NCI-H345 treated with DMSO at 0.1 percent for 48 hours (cell line): ENCODE results near the gene GTF2A1.
"Not testable (repeated sequence)": the region's sequence is repeated elsewhere in the genome, so short reads cannot be mapped to it uniquely, and the experiment has no call there.

Source experiments
- DNase-seq: peaks from one replicate; lab custom pipeline; 2025; ENCODE audit not compliant: unreplicated experiment; lab: John Stamatoyannopoulos, UW

The GTF2A1 gene

DNA sequence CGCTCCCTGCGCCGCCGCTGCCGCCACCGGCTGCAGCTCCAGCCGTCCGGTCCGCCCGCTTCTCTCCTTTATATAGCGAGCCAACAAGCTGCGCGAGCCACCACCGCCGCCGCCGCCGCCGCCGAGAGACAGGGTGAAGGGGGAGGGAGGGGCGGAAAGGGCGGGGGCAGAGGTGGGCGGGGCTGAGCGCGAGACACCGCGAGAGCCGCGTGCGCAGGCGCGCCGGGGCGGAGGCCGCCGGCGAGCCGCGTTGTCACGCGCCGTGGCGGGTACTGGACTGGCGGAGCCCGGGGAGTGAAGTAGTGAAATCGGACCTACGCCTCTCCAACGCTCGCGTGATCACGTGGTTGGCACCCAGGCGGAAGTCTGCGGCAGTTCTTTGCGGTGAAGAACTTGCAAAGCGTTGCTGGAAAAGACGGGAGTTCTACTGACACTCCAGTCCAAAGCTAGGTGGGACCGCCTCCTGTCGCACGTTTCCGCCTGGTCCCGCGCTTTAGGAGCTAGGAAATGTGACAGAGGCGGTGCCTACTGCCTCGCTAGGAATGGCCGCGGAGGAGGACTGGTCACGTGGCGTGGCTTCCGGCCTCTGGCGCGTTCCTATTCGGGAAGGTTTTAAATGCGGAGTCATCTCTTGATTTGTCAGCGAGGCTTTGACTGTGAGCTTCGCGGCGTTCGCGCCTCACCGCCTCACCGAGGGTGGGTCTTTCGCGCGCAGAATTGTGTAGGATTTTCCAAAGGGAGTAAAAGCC is at the start of gene GTF2A1:
GTF2A1 (minus strand) TSS at position 130 of the 749 bp plus-strand sequence. CDS start 441 bp downstream, outside the sequence.
- DNase-seq: peak; percentile 95

DNA sequence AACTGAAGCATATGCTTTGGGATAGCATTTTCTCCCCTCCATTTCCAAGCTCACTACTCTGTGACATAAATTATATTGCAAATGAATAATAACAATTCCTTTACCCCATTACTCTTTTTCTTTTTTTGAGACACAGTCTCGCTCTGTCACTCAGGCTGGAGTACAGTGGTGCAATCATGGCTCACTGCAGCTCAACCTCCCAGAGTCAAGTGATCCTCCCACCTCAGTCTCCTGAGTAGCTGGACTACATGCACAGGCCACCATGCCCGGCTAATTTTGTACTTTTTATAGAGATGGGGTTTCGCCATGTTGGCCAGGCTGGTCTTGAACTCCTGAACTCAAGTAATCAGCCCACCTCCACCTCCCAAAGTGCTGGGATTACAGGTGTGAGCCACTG is 49.2 kb upstream of the GTF2A1 start:
- DNase-seq: no peak

DNA sequence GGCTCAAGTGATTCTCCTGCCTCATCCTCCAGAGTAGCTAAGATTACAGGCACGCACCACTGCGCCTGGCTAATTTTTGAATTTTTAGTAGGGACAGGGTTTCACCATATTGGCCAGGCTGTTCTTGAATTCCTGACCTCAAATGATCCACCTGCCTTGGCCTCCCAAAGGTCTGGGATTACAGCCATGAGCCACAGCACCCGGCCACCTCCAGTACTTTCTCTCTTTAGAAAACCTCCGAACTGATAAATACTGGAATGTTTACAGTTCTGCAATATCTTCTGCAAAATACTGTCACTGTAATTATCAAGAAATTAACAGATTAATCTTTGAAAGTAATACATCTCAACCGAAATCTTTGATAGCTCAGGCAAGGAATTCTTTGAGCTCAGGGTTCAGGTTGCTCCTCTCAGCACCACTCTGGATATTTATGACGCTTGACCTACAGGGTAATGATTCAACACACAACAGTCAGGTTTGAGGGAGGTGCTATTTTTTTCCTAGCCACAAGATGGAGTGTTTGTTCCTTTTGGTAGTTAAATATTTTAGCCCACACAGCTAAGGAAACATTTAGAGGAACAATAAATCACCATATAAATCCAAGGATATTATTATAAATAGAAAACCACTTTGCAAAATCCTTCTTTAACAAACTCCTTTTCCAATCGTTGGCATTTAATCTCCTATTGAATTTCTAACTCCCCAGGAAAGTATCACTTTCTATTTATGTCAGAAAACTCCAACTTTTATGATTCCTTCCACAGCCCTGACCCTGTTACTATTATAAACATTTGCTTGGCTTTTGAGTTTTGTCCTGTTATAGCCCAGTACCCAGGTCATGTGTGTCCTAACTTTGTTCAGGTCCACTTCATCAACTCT is 48.6 kb upstream of the GTF2A1 start:
- peak; percentile 74 for DNase-seq

DNA sequence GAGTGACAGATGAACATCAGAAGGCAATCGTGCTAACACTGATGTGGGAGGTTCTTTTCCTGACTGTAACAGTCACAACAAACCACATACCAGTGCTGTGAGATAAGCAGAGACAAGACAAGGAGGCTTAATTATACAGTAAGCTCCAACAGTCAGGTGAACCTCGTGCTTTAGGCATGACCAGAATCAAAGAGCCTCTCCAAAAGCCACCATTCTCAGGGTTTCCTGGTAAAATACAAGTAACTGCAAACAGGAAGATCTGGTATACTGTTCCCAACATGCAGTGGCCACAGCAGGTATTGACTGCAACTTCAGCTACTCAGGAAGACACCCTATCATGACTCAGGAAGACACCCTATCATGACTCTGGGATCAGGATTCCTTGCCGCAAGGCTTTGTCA is 47.3 kb upstream of the GTF2A1 start:
- no peak for DNase-seq

DNA sequence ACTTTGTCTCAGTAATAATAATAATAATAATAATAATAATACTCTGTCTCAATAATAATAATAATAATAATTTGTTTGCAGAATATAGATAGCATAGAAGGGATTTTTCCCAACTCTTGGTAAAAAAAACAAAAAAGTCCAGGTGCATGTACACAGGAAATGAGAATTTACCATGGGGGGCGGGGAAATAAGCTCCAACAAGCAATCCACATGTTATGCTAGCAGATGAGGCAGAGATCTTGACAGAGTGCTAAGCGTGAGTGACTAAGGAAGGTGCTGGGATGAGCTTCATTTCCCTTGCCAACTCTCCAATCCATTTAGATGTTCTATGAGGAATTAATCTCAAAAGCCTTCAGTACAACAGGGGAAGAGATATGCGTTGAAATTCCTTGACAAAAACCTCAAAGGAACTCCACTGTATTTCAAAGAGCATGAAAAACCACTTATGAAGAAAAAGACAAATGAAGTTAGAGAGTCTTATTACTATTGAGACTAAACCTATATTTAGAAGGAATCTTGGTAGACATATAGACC is 44.9 kb upstream of the GTF2A1 start:
- no peak for DNase-seq

DNA sequence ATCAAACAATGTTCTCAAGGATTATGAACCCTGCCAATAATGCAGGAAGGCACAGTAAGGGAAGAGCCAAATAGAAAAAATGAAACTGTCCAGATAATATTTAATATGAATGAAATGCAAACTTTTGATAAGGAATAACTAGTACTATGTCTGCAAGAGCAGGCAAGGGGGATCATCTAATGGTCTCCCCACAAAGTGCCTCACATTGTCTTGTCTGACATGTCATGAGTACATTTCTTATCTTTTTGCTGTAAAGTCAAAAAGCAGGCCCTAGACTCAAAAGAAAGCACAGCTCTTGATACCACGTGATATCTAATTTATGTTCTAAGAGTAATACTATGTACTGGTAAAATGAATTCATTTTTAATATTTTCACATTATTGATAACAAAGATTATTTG is 43.9 kb upstream of the GTF2A1 start:
- no peak for DNase-seq

DNA sequence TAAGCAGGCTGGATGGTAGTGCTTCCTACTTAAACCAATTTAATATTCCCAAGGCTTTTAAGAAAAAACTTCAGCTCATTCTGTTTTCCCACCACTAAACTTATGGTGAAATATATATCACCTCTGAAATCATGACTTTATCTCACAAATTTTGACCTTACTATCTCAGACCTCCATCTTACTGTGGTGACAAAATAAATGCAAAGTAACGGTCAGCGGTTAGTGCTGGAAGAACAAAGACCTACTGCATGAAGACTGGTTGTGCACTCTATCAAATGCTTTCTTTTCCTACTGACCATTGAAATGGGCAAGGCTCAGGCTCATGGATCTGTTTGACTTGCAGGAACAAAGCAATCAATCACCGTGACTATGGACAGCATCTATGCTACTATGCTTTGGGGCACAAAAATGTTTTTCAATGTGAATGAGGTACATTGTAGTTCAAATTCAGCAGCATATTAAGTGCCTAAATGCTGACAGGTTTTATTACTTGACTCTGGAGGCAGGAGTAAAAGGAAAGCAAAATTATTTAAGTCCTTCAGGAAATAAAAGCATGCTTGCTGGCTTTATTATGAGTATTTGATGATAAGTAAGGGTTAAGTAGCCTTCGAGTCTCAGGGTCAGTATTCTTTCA is 43.1 kb upstream of the GTF2A1 start:
- DNase-seq: no peak

DNA sequence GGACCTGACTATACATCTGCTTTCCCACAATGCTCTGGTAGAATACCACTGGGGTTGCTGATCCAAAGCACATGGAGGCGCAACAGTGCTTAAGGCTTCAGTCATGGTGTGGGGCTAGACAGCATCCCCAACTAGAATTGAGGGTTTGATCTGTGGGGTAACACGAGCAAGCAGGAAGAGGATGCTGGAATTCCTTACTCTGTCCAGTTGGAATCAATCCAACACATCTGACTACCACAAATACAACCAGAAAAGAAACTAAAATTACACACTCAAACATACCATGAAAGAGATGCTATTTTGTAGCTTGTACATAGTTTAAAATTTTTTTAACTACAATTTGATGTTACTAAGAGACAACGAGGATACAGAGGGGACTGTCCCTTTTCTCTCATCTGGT is 40.4 kb upstream of the GTF2A1 start:
- no peak for DNase-seq

DNA sequence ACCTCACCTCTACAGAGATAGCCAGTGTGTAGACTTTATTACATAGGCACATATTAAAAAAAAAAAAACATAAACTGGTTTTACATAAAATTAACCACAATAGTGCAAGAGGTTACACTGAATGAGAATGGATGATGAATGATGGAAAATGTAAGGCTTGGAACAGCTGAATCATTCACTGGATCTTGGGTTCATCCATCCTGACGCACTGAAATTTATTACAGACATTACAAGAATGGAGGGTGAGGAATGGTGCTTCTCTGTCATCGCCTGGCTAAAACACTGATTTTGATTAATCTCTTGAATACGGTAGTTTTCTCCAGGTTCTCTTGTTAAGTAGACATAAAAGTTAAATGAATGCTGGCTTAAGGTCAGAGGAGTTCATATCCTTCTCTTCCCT is 40.0 kb upstream of the GTF2A1 start:
- no peak for DNase-seq

DNA sequence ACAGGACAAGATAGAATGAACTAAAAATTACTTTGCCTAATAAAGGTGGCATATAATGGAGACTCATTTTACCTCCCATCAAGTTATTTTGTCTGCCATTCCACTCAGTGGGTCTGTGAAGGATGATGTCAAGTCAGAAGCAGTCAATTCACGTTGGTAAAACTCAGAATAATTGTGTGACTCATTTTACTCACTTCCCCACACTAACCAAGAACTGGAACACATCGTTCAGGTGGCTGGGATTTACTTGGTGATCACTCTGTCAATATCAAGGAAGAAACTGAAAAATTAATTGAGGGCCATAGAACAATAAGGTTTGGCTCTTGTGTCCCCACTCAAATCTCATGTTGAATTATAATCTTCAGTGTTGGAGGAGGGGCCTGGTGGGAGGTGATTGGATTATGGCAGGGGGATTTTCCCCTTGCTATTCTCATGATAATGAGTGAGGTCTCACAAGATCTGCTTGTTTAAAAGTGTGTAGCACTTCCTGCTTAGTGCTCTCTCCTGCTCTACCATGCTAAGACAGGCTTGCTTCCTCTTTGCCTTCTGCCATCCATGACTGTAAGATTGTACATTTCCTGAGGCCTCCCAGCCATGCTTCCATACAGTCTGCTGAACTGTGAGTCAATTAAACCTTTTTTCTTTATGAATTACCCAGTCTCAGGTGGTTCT is 35.7 kb upstream of the GTF2A1 start:
- no peak for DNase-seq

DNA sequence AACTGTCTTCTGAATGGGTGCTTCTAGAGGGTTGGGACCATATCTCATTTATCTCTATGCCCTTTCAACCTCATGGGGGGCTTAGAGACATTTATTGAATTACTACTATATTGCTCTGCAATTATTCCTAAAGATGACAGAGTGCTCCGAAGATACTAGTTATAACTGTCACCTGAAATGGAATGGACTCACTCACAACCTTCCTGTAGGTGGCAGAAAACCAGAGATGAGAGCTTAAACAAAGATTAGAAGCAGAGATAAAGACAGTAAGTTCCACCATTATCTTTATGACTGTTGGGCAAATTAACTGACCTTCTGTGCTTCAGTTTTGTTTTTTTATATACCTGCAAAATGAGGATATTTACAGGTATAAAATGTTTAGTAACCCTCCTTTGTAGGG is 31.5 kb upstream of the GTF2A1 start:
- DNase-seq: no peak

DNA sequence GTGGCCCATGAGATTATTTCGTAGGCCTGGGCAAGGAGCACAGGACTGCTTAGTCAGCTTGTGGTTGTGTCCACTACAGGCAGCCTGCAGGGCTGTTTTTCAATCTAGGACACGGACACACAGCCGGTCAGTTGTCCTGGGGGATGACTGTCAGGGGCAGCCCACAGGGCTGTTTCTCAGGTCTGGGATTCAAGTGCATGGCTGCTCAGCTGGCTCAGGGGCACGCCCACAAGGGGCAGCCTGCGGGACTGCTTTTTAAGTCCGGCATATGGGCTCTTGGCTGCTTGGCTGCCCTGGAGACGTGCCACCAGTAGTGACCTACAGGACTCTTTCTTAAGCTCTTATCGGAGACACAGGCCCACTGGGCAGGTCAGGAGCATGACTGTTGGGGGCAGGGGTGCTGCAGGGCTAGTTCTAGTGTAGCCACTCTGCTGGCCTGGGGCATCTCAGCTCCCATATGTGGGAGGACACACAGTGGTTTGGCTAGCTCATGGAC is 26.6 kb upstream of the GTF2A1 start:
- DNase-seq: no peak

DNA sequence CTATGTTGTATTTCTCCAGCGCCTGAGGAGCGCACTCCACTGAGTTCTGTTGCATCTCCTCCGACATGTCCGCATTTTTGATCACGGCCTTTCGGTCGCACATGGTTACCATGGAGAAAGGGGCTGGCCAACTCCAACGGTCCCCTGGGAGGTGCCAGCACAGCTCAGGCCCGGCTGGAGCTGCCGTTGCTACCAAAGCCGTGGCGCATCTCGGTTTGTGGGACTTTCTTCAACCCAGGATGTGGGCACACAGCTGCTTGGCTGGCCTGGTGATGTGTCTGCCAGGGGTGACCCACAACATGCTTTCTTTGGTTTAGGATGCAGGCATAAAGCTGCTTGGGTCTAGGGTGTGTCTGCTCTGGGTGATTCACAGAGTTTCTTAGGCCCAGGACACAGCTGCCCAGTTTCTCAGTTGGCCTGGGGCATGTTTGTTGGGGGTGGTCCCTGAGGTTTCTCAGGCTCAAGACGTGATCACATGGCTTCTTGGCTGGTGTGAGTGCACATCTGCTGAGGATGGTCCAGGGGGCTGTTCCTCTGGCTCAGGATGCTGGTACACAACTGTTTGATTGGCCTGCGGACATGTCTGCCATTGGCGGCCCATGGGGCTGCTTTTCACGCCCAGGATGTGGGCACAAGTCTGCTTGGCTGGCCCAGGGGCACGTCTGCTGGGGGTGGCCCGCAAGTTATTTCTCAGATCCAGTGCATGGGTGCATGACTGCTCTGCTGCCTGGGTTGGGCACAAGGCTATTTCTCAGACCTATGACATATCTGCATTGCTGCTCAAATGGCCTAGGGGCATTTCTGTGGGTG is 25.9 kb upstream of the GTF2A1 start:
- no peak for DNase-seq

DNA sequence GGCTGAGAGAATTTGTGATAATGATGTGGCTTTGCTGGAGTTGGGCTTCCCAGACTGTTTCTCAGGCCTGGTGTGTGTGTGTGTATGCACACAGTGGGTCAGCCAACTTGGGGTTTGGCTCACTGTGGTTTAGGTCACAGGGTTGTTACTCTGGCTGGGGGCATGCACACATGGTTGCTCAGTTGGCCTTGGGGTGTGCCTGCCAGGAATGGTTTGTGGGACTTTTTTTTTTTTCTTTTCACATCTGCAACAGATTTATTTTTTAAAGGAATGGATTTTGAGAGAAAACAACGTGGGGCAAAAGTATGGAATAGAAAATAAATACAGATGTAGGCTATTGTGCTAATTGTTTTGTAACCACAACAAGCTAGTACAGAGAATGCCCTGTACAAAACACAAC is 25.0 kb upstream of the GTF2A1 start:
- no peak for DNase-seq

DNA sequence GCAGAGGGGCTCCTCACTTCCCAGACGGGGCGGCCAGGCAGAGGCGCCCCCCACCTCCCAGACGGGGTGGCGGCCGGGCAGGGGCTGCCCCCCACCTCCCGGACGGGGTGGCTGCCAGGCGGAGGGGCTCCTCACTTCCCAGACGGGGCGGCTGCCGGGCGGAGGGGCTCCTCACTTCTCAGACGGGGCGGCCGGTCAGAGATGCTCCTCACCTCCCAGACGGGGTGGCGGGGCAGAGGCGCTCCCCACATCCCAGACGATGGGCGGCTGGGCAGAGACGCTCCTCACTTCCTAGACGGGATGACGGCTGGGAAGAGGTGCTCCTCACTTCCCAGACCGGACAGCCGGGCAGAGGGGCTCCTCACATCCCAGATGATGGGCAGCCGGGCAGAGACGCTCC is 23.7 kb upstream of the GTF2A1 start:
- not testable (repeated sequence) for DNase-seq

DNA sequence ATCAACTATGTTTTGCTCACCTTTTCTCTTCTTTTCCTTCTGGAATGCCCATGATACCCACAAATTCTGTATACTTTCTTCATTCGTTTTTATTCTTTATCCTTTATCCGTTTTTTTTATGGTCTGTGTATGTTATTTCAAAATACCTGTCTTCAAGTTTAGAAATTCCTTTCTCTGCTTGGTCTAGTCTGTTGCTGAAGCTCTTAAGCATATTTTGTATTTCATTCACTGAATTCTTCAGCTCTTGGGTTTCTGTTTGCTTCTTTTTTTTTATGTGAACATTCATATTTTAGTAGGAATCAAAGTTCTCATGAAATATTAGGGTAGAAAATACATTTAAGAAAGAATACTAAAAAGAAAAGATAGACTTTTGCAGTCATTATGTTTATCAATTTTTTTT is 22.7 kb upstream of the GTF2A1 start:
- DNase-seq: no peak

DNA sequence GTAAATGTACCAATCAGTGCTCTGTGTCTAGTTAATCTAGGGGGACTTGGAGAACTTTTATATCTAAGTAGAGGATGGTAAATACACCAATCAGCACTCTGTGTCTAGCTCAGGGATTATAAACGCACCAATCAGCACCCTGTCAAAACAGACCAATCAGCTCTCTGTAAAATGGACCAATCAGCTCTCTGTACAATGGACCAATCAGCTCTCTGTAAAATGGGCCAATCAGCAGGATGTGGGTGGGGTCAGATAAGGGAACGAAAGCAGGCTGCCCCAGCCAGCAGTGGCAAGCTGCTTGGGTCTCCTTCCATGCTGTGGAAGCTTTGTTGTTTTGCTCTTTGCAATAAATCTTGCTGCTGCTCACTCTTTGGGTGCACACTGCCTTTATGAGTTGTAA is 16.1 kb upstream of the GTF2A1 start:
- not testable (repeated sequence) for DNase-seq

DNA sequence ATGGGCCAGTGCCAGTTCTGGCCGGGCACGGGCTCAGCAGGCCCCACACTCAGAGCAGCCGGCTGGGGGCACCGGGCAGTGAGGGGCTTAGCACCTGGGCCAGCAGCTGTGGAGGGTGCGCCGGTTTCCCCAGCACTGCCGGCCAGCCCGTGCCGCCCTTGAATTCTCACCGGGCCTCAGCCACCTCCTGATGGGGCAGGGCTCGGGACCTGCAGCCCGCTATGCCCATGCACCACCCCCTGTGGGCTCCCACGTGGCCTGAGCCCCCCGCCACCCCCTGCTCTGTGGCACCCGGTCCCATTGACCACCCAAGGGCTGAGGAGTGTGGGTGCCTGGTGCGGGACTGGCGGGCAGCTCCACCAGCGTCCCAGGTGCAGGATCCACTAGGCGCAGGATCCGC is 15.4 kb upstream of the GTF2A1 start:
- DNase-seq: no peak

DNA sequence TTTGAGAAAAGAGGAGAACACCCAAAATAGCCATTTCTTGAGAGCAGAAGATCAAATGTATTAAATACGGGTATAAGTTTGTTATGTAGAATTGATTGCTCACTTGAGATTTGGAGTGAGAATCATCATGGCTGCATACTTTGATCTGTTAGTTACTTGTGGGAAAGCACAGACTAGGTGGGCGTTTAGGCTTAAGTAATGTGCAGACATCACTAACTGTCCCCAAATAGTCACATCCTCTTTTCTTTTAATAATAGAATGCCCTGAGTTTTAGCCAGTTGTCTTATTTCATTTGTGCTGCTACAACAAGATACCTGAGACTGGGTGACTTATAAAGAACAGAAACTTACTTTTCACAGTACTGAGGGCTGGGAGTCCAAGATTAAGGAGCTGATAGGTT is 14.3 kb upstream of the GTF2A1 start:
- no peak for DNase-seq

DNA sequence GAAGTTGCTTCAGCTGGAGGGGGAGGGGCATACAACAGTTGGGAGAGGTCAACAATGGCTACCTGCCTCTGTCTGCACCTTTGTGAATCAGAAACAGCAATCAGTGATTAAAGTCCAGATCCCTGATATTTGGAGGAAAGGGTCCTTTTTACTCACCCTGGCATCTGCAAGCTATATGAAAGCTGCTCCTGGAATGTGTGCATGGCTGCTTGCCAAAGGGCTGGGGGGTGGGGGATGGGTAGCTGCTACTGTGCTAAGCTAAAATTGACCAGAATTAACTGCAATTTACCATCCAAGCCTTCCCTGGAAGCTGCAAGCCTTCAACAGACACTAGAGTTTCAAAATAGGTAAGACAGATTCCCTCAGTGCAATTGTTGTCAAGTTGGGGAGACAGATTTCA is 13.5 kb upstream of the GTF2A1 start:
- DNase-seq: no peak
